ENCODE measurements around the gene FBXL14.

Gene FBXL14

GRCh38 chr12:1594261-1595025 lies at the start of gene FBXL14:
Gene FBXL14 (minus strand): TSS chr12:1594581. CDS start chr12:1594066, 515 bp downstream.
- TF ChIP-seq, protein P1, sequence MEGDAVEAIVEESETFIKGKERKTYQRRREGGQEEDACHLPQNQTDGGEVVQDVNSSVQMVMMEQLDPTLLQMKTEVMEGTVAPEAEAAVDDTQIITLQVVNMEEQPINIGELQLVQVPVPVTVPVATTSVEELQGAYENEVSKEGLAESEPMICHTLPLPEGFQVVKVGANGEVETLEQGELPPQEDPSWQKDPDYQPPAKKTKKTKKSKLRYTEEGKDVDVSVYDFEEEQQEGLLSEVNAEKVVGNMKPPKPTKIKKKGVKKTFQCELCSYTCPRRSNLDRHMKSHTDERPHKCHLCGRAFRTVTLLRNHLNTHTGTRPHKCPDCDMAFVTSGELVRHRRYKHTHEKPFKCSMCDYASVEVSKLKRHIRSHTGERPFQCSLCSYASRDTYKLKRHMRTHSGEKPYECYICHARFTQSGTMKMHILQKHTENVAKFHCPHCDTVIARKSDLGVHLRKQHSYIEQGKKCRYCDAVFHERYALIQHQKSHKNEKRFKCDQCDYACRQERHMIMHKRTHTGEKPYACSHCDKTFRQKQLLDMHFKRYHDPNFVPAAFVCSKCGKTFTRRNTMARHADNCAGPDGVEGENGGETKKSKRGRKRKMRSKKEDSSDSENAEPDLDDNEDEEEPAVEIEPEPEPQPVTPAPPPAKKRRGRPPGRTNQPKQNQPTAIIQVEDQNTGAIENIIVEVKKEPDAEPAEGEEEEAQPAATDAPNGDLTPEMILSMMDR (IDR thresholded peaks at IDR 0.05; ENCODE audit: low read depth, low read length, missing control alignments): no peak
- H3K4me3 ChIP-seq (ENCODE audit: low read depth, low read length): peak within 1 kb of the TSS; percentile 62
- no peak for DNase-seq (ENCODE audit: low read depth)
- in situ Hi-C loops (cut with HindIII; ENCODE audit: low sequenced_read_pairs): no loop called here

GRCh38 chr12:1643905-1644533 lies 49.6 kb upstream of the FBXL14 start:
- no peak for DNase-seq (ENCODE audit: low read depth)
- TF ChIP-seq, protein P1 (IDR thresholded peaks at IDR 0.05; ENCODE audit: low read depth, low read length, missing control alignments): no peak
- in situ Hi-C loops (cut with HindIII; ENCODE audit: low sequenced_read_pairs): no loop called here
- no peak overlapping the region for H3K4me3 ChIP-seq (ENCODE audit: low read depth, low read length)

- in situ Hi-C loops (cut with HindIII; ENCODE audit: low sequenced_read_pairs): no loop called here
- TF ChIP-seq, protein P1 (IDR thresholded peaks at IDR 0.05; ENCODE audit: low read depth, low read length, missing control alignments): no peak
- H3K4me3 ChIP-seq (ENCODE audit: low read depth, low read length): no peak overlapping the region
- no peak for DNase-seq (ENCODE audit: low read depth)
Observed at GRCh38 chr12:1643043-1643442, 48.7 kb upstream of the FBXL14 start.

- in situ Hi-C loops (cut with HindIII; ENCODE audit: low sequenced_read_pairs): no loop called here
- TF ChIP-seq, protein P1 (IDR thresholded peaks at IDR 0.05; ENCODE audit: low read depth, low read length, missing control alignments): no peak
- DNase-seq (ENCODE audit: low read depth): no peak
- no peak overlapping the region for H3K4me3 ChIP-seq (ENCODE audit: low read depth, low read length)
Observed at GRCh38 chr12:1642513-1642912, 48.1 kb upstream of the FBXL14 start.

DNA sequence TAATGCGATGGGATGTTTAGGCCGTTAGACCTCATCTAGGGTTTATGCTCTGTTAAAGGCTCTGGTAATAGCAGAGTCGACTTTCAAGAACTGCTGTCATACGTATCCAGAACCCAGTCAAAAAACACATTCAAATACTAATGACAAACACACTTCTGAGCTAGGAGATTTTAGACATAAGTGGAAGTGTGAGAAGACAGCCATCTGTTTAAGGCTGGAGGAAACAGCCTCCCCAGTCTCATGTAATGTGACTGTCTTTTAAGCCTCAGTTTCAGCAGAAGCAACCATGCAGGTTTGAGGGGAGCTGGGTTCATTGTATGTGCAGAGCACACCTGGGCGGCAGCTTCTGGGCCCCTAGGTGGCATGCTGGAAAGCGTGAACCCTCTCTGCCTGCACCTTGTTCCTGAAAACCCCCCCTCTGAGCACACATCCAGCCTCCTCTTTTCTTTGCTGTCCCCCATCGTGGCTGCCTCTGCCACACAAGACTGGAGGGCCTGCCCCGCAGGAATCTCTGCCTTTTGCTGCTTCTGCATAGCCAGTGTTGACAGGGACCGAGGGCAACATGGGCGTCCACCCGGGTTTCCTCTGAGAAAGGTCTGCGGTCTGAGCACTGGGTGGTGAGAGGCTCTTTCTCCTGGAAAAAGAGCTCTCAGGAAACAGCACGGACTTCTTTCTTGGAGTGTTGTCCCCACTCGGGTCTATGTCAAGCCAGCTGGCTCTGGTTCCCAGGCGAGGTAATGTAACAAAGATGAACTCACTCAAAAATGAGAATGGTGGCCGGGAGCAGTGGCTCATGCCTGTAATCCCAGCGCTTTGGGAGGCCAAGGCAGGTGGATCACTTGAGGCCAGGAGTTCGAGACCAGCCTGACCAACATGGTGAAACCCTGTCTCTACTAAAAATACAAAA lies 46.2 kb upstream of the FBXL14 start:
- DNase-seq (ENCODE audit: low read depth): no peak
- no peak overlapping the region for H3K4me3 ChIP-seq (ENCODE audit: low read depth, low read length)
- TF ChIP-seq, protein P1 (IDR thresholded peaks at IDR 0.05; ENCODE audit: low read depth, low read length, missing control alignments): no peak
- in situ Hi-C loops (cut with HindIII; ENCODE audit: low sequenced_read_pairs): no loop called here

- TF ChIP-seq, protein P1 (IDR thresholded peaks at IDR 0.05; ENCODE audit: low read depth, low read length, missing control alignments): no peak
- no peak for DNase-seq (ENCODE audit: low read depth)
- H3K4me3 ChIP-seq (ENCODE audit: low read depth, low read length): no peak overlapping the region
- in situ Hi-C loops (cut with HindIII; ENCODE audit: low sequenced_read_pairs): no loop called here
Observed at GRCh38 chr12:1639538-1639937, 45.2 kb upstream of the FBXL14 start.
